Keratinocyte (primary cell): ENCODE measurements around the gene RSPH1. TPM values are rescaled to one million over a fixed set of nuclear protein-coding genes. Genes with fewer than 3 reads are reported as not detected.

Experiments
- DNase-seq: peaks from one replicate; pipeline ENCODE4 v3.0.0-alpha.2; 2011; ENCODE audit warnings: low read depth, missing footprints, low spot score
- FAIRE-seq: peaks from 2 replicates; lab custom pipeline; 2011; peaks lifted over from hg19 to GRCh38; lab: Jason Lieb, UNC
- H2AFZ ChIP-seq: 2 replicates; pipeline ENCODE4 v1.6.0; 2012; ENCODE audit warnings: low read length, control low read depth, inconsistent platforms; ENCODE audit not compliant: control insufficient read depth
- H3K27ac ChIP-seq: 2 replicates; pipeline ENCODE4 v1.5.1; 2011; ENCODE audit warnings: low read length; ENCODE audit not compliant: control insufficient read depth, insufficient read depth
- H3K27me3 ChIP-seq: 3 replicates; pipeline ENCODE4 v1.6.0; 2011; ENCODE audit warnings: low read length; ENCODE audit not compliant: control insufficient read depth, insufficient read depth; ENCODE audit errors: extremely low read depth
- H3K36me3 ChIP-seq, 2 experiments: 2 replicates in 1 of 2; 3 replicates in 1 of 2; pipeline ENCODE4 v1.5.1; 2011; ENCODE audit warnings: low read length in 2 of 2, mild to moderate bottlenecking in 1 of 2; ENCODE audit not compliant: control insufficient read depth in 2 of 2, insufficient read depth in 2 of 2; ENCODE audit errors: extremely low read depth in 1 of 2
- H3K4me1 ChIP-seq: 3 replicates; pipeline ENCODE4 v1.5.1; 2011; ENCODE audit warnings: low read length; ENCODE audit not compliant: control insufficient read depth, insufficient read depth; ENCODE audit errors: extremely low read depth
- H3K4me2 ChIP-seq: 3 replicates; pipeline ENCODE4 v1.6.0; 2011; ENCODE audit warnings: low read depth, low read length; ENCODE audit not compliant: control insufficient read depth, insufficient read depth; ENCODE audit errors: extremely low read depth
- H3K4me3 ChIP-seq, 3 experiments: fragments of 200-600 bp in 1 of 3; sonication (generic) in 1 of 3; 2 replicates in 2 of 3; 3 replicates in 1 of 3; pipeline ENCODE4 v1.5.1; 2011 to 2016; ENCODE audit warnings: low read length in 3 of 3, mild to moderate bottlenecking in 3 of 3, control low read depth in 2 of 3, inconsistent platforms in 1 of 3, low read depth in 1 of 3, mixed read lengths in 1 of 3, mixed run types in 1 of 3, moderate library complexity in 1 of 3; ENCODE audit not compliant: control insufficient read depth in 2 of 3, insufficient read depth in 2 of 3; ENCODE audit errors: extremely low read depth in 1 of 3
- H3K79me2 ChIP-seq: 2 replicates; pipeline ENCODE4 v1.6.0; 2012; ENCODE audit warnings: low read length; ENCODE audit not compliant: control insufficient read depth, insufficient read depth
- H3K9ac ChIP-seq: 3 replicates; pipeline ENCODE4 v1.6.0; 2011; ENCODE audit warnings: low read length; ENCODE audit not compliant: control insufficient read depth, insufficient read depth; ENCODE audit errors: extremely low read depth
- H3K9me1 ChIP-seq: 3 replicates; pipeline ENCODE4 v1.6.0; 2011; ENCODE audit warnings: low read length; ENCODE audit not compliant: control insufficient read depth, insufficient read depth; ENCODE audit errors: extremely low read depth
- H3K9me3 ChIP-seq: 2 replicates; pipeline ENCODE4 v1.5.1; 2012; ENCODE audit warnings: low read depth, low read length; ENCODE audit not compliant: control insufficient read depth
- H4K20me1 ChIP-seq: 3 replicates; pipeline ENCODE4 v1.6.0; 2011; ENCODE audit warnings: low read length; ENCODE audit not compliant: control insufficient read depth, insufficient read depth; ENCODE audit errors: extremely low read depth
- CTCF ChIP-seq, 3 experiments: IDR thresholded peaks in 1 of 3; conservative IDR thresholded peaks in 1 of 3; optimal IDR thresholded peaks in 1 of 3; 2 replicates in 2 of 3; 3 replicates in 1 of 3; pipeline versions ENCODE3 to v1.5.1; 2011; ENCODE audit warnings: low read length in 3 of 3, mild to moderate bottlenecking in 3 of 3, moderate library complexity in 2 of 3, control low read depth in 1 of 3, inconsistent platforms in 1 of 3; ENCODE audit not compliant: insufficient read depth in 2 of 3; ENCODE audit errors: extremely low read depth in 1 of 3
- EZH2 ChIP-seq: IDR thresholded peaks from one replicate; pipeline ENCODE4 v1.6.1; 2012; ENCODE audit warnings: inconsistent platforms, mild to moderate bottlenecking, low read length, moderate library complexity
- dilution Hi-C: fragments of 300-500 bp; cut with MboI; formaldehyde crosslinking; loops from one replicate; pipeline ENCODE4 v1.7.0; 2020; ENCODE audit warnings: low sequenced_read_pairs; ENCODE audit not compliant: extremely low pct_ligation_motif_present
- polyA plus RNA-seq, 5 experiments: library from polyadenylated mRNA; depleted of rRNA in 3 of 5; stranded (reverse) in 3 of 5; stranded (forward) in 1 of 5; unstranded in 1 of 5; fragments of >200 nt; gene quantifications; 1 replicate in 1 of 5; 2 replicates in 3 of 5; 3 replicates in 1 of 5; pipeline versions ENCODE4 v1.2.1 to v1.2.3, GENCODE V29; 2011 to 2012; ENCODE audit warnings: missing spikeins in 2 of 5, low read depth in 1 of 5, low replicate concordance in 1 of 5

RSPH1 gene
- polyA plus RNA-seq, 1 donor (not counting 4 experiments of a cell fraction or from before 2014, with no cell fraction given) = 0.50 TPM

GRCh38 chr21:42527489-42528158, 31.6 kb upstream of the RSPH1 start:
- Histone ChIP-seq H3K9ac (no peak overlapping the region), H3K27me3 (no peaks in the 10 kb centered on the region), H2AFZ (no peak overlapping the region), H3K4me2 (no peak overlapping the region), H3K4me3 (no peak overlapping the region), H3K9me3 (no peaks in the 10 kb centered on the region), H3K27ac (no peak overlapping the region), H4K20me1 (no peaks in the 10 kb centered on the region), H3K36me3 (peaks cover 3 to 4% of the 10 kb centered on the region in 2 experiments), H3K9me1 (no peaks in the 10 kb centered on the region), H3K79me2 (no peaks in the 10 kb centered on the region), H3K4me1 (peaks cover 5% of the 10 kb centered on the region)
- DNase-seq (no peak), FAIRE-seq (no peak)
- dilution Hi-C loops = no loop called here
- TF ChIP-seq EZH2 = no peak
- TF ChIP-seq CTCF (optimal IDR thresholded peaks at IDR 0.05 in 1 of 3, IDR thresholded peaks at IDR 0.05 in 1 of 3, conservative IDR thresholded peaks at IDR 0.05 in 1 of 3; ENCODE audit: extremely low read depth in 1 of 3, insufficient read depth in 2 of 3, low read length in 3 of 3) = no peak

- Histone ChIP-seq H2AFZ (no peak overlapping the region), H3K9ac (no peak overlapping the region), H3K4me3 (no peak overlapping the region), H3K27ac (no peak overlapping the region), H3K36me3 (peaks cover 3 to 4% of the 10 kb centered on the region in 2 experiments), H3K4me2 (no peak overlapping the region), H3K4me1 (peaks cover 5% of the 10 kb centered on the region), H4K20me1 (no peaks in the 10 kb centered on the region), H3K27me3 (no peaks in the 10 kb centered on the region), H3K9me1 (no peaks in the 10 kb centered on the region), H3K79me2 (no peaks in the 10 kb centered on the region), H3K9me3 (no peaks in the 10 kb centered on the region)
- DNase-seq (no peak), FAIRE-seq (no peak)
- no peak for TF ChIP-seq CTCF (optimal IDR thresholded peaks at IDR 0.05 in 1 of 3, IDR thresholded peaks at IDR 0.05 in 1 of 3, conservative IDR thresholded peaks at IDR 0.05 in 1 of 3; ENCODE audit: extremely low read depth in 1 of 3, insufficient read depth in 2 of 3, low read length in 3 of 3)
- no peak for TF ChIP-seq EZH2
- dilution Hi-C loops = no loop called here
Measured at GRCh38 chr21:42527127-42527488, 31.1 kb upstream of the RSPH1 start.
